Fibroblast of pulmonary artery (primary cell): ENCODE results near the gene ACAD10.

Experiments used
- DNase-seq: peaks from one replicate; pipeline ENCODE4 v3.0.0-alpha.2; 2010; ENCODE audit warnings: low read depth
- H3K4me3 ChIP-seq: replicated peaks from 2 replicates; pipeline ENCODE4 v1.5.1; 2011; ENCODE audit warnings: low read depth, mild to moderate bottlenecking, control low read depth, low read length, moderate library complexity
- TF ChIP-seq, protein P1 (sequence below): IDR thresholded peaks from 2 replicates; pipeline ENCODE4 v1.5.1; 2011; ENCODE audit warnings: mild to moderate bottlenecking, control low read depth, low read length, inconsistent platforms; ENCODE audit errors: missing control alignments

Gene ACAD10

DNA sequence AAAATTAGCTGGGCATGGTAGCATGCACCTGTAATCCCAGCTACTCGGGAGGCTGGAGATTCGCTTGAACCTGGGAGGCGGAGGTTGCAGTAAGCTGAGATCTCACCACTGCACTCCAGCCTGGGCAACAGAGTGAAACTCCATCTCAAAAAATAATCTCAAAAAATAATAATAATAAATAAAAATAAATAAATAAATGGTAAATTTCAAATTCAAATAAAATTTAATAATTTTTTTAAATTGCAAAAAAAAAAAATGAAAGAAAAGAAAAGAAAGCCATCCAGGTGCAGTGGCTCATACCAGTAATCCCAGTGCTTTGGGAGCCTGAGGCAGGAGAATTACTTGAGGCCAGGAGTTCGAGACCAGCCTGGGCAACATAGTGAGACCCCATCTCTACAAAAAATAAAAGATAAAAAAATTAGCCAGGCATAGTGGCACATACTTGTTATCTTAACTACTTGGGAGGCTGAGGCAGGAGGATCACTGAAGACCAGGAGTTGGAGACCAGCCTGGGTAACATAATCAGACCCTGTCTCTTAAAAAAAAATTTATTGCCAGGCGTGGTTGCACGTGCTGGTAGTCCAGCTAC lies 117.3 kb downstream of the ACAD10 start:
- H3K4me3 ChIP-seq, result no peak overlapping the region
- DNase-seq, result no peak
- TF ChIP-seq, protein P1, sequence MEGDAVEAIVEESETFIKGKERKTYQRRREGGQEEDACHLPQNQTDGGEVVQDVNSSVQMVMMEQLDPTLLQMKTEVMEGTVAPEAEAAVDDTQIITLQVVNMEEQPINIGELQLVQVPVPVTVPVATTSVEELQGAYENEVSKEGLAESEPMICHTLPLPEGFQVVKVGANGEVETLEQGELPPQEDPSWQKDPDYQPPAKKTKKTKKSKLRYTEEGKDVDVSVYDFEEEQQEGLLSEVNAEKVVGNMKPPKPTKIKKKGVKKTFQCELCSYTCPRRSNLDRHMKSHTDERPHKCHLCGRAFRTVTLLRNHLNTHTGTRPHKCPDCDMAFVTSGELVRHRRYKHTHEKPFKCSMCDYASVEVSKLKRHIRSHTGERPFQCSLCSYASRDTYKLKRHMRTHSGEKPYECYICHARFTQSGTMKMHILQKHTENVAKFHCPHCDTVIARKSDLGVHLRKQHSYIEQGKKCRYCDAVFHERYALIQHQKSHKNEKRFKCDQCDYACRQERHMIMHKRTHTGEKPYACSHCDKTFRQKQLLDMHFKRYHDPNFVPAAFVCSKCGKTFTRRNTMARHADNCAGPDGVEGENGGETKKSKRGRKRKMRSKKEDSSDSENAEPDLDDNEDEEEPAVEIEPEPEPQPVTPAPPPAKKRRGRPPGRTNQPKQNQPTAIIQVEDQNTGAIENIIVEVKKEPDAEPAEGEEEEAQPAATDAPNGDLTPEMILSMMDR, result no peak

DNA sequence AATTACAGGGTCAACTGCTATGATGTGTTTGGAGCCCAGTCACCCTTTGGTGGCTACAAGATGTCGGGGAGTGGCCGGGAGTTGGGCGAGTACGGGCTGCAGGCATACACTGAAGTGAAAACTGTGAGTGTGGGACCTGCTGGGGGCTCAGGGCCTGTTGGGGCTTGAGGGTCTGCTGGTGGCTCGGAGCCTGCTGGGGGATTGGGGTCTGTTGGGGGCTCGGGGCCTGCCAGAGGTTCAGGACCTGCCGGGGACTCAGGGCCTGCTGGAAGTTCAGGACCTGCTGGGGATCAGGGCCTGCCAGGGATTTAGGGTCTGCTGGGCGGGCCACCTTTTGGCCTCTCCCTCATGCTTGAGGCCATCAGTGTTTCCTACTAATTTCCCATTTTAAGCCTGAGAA lies 118.0 kb downstream of the ACAD10 start:
- TF ChIP-seq, protein P1, result no peak
- H3K4me3 ChIP-seq, result no peak overlapping the region
- DNase-seq, result no peak

DNA sequence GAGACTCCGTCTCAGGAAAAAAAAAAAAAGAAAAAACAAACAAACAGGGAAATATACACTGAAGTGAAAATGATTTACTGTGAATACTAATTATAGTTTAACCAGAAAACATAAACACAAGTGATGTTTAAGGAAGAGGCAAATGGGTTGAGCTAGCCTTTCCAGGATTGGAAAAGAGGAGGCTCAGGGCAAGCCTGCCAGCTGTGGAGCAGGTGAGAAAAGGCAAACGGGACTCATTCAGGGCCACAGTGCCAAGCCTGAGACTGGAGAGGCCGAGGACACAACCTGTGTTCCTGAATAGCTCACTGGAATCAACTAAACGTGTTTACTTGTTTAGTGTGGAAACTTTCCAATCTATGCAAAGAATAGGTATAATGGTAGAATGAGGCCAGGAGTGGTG lies 120.5 kb downstream of the ACAD10 start:
- H3K4me3 ChIP-seq, result no peak overlapping the region
- TF ChIP-seq, protein P1, result no peak
- DNase-seq, result no peak
